ENCODE measurements around the gene TRIM27.
"Not testable (repeated sequence)": the region's sequence is repeated elsewhere in the genome, so short reads cannot be mapped to it uniquely, and the experiment has no call there.

TRIM27 gene

GRCh38 chr6:28895131-28895812 is 28.5 kb downstream of the TRIM27 start:
- peak; percentile 97 for DNase-seq

GRCh38 chr6:28893172-28893799 is 30.5 kb downstream of the TRIM27 start:
- DNase-seq = no peak

- no peak for DNase-seq
Observed at GRCh38 chr6:28892525-28892924, 31.3 kb downstream of the TRIM27 start.

GRCh38 chr6:28887796-28888496 is 35.8 kb downstream of the TRIM27 start:
- DNase-seq = no peak

GRCh38 chr6:28886079-28886439 is 37.7 kb downstream of the TRIM27 start:
- no peak for DNase-seq

GRCh38 chr6:28884423-28885131 is 39.2 kb downstream of the TRIM27 start:
- no peak for DNase-seq

- peak; percentile 92 for DNase-seq
Observed at GRCh38 chr6:28880894-28881780, 42.6 kb downstream of the TRIM27 start.

- peak; percentile 63 for DNase-seq
Observed at GRCh38 chr6:28880519-28880893, 43.3 kb downstream of the TRIM27 start.

- no peak for DNase-seq
Observed at GRCh38 chr6:28876710-28877109, 47.1 kb downstream of the TRIM27 start.

GRCh38 chr6:28875191-28875747 is 48.5 kb downstream of the TRIM27 start:
- no peak for DNase-seq

GRCh38 chr6:28872157-28872817 is 51.5 kb downstream of the TRIM27 start:
- DNase-seq = not testable (repeated sequence)

- DNase-seq = no peak
Observed at GRCh38 chr6:28871335-28872156, 52.2 kb downstream of the TRIM27 start.

- no peak for DNase-seq
Observed at GRCh38 chr6:28868873-28869272, 54.9 kb downstream of the TRIM27 start.

GRCh38 chr6:28867086-28867409 is 56.7 kb downstream of the TRIM27 start:
- DNase-seq = peak; percentile 59

- peak; percentile 81 for DNase-seq
Observed at GRCh38 chr6:28866205-28867085, 57.3 kb downstream of the TRIM27 start.

- peak; percentile 25 for DNase-seq
Observed at GRCh38 chr6:28865401-28866204, 58.2 kb downstream of the TRIM27 start.

GRCh38 chr6:28864326-28864923 is 59.4 kb downstream of the TRIM27 start:
- no peak for DNase-seq

GRCh38 chr6:28863604-28864325 is 60.0 kb downstream of the TRIM27 start:
- peak; percentile 83 for DNase-seq
